Common myeloid progenitor, CD34-positive (primary cell): ENCODE data around the gene HS3ST5.

Source experiments
- CTCF ChIA-PET: fragments of 350-600 bp; sonication (Branson Sonifier 250); formaldehyde crosslinking; loops from one replicate; lab custom pipeline; 2021; ENCODE audit warnings: antibody characterized with exemption; lab: Charles Lee
- POLR2A ChIA-PET: fragments of 350-600 bp; sonication (Branson Sonifier 250); formaldehyde crosslinking; loops from one replicate; lab custom pipeline; 2021; ENCODE audit warnings: antibody characterized with exemption; lab: Charles Lee
- DNase-seq, 3 donors: peaks; one replicate each; pipeline versions ENCODE4 v3.0.0 to v3.0.0-alpha.2; 2013
- H3K27ac ChIP-seq, 2 experiments: 1 replicate in 1 of 2; 2 replicates in 1 of 2; pipeline ENCODE4 v1.7.0; 2013; ENCODE audit warnings: inconsistent platforms in 2 of 2, low read length in 2 of 2, mild to moderate bottlenecking in 2 of 2, low read depth in 1 of 2, moderate library complexity in 1 of 2; ENCODE audit not compliant: severe bottlenecking in 2 of 2, insufficient read depth in 1 of 2, poor library complexity in 1 of 2
- H3K27me3 ChIP-seq, 5 experiments: replicated peaks in 2 of 5; 1 replicate in 3 of 5; 2 replicates in 2 of 5; pipeline versions ENCODE4 v1.6.1 to v1.7.0; 2013; ENCODE audit warnings: low read length in 4 of 5, mild to moderate bottlenecking in 2 of 5, moderate library complexity in 2 of 5, inconsistent platforms in 1 of 5; ENCODE audit not compliant: insufficient read depth in 5 of 5, control insufficient read depth in 4 of 5
- H3K36me3 ChIP-seq, 4 experiments: 1 replicate in 2 of 4; 2 replicates in 2 of 4; pipeline versions ENCODE4 v1.6.1 to v1.7.0; 2013; ENCODE audit warnings: low read length in 3 of 4, control low read depth in 1 of 4, mild to moderate bottlenecking in 1 of 4; ENCODE audit not compliant: control insufficient read depth in 4 of 4, insufficient read depth in 4 of 4
- H3K4me1 ChIP-seq, 4 experiments: 1 replicate in 3 of 4; 2 replicates in 1 of 4; pipeline versions ENCODE4 v1.6.1 to v1.7.1; 2013; ENCODE audit warnings: low read length in 3 of 4, mild to moderate bottlenecking in 3 of 4, control low read depth in 1 of 4, inconsistent platforms in 1 of 4, moderate library complexity in 1 of 4; ENCODE audit not compliant: control insufficient read depth in 4 of 4, insufficient read depth in 4 of 4; ENCODE audit errors: control extremely low read depth in 1 of 4
- H3K4me3 ChIP-seq, 7 experiments: 1 replicate in 4 of 7; 2 replicates in 3 of 7; pipeline versions ENCODE4 v1.5.1 to v1.7.0; 2013; ENCODE audit warnings: mild to moderate bottlenecking in 7 of 7, low read length in 6 of 7, moderate library complexity in 6 of 7, inconsistent platforms in 2 of 7, low read depth in 2 of 7, control low read depth in 1 of 7; ENCODE audit not compliant: insufficient read depth in 4 of 7, control insufficient read depth in 1 of 7; ENCODE audit errors: extremely low read depth in 1 of 7
- H3K9me3 ChIP-seq, 5 experiments: 1 replicate in 4 of 5; 2 replicates in 1 of 5; pipeline versions ENCODE4 v1.6.1 to v1.7.1; 2013; ENCODE audit warnings: low read length in 4 of 5, mild to moderate bottlenecking in 2 of 5, inconsistent platforms in 1 of 5, low read depth in 1 of 5, moderate library complexity in 1 of 5; ENCODE audit not compliant: control insufficient read depth in 4 of 5, insufficient read depth in 2 of 5; ENCODE audit errors: control extremely low read depth in 1 of 5
- WGBS: methylation state at CpG from one replicate; pipeline ENCODE4 v1.1.5; 2013; ENCODE audit not compliant: insufficient coverage; 5-methylcytosine and 5-hydroxymethylcytosine counted together

HS3ST5 gene

GRCh38 chr6:114312931-114313330 is 29.9 kb downstream of the HS3ST5 start:
- CTCF ChIA-PET = no interaction called here
- DNase-seq = no peak
- WGBS = 94% methylated on average over 3 of the region's 4 CpGs
- H3K4me1 ChIP-seq = no peaks in the 10 kb centered on the region
- POLR2A ChIA-PET = no interaction called here
- peaks cover 0 to 2% (median 0%) of the 10 kb centered on the region in 5 experiments for H3K27me3 ChIP-seq
- no peak overlapping the region for H3K27ac ChIP-seq
- no peaks in the 10 kb centered on the region for H3K36me3 ChIP-seq
- no peak overlapping the region for H3K4me3 ChIP-seq
- no peaks in the 10 kb centered on the region for H3K9me3 ChIP-seq

DNA sequence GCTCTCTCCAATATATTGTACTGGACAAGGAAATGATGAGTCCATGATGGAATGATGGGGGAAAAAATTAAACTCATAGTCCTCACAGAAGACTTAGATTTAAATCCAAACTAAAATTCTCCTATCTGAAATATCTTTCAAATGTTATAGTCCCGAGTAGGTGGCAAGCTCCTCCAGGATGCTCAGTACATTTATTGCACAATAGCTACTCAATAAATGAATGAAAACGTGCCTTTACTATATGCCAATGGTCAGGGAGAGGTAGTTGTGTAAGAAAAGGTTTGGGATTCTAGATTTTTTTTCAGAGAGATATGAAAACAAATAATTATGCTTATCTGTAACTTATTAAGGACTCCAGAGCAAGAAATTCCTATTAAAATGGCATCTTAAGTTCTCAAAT is 32.8 kb downstream of the HS3ST5 start:
- ChIA-PET CTCF (no interaction called here), POLR2A (no interaction called here)
- WGBS = no CpG with 5 or more reads among the region's 2 CpGs
- Histone ChIP-seq H3K4me1 (no peaks in the 10 kb centered on the region), H3K9me3 (no peaks in the 10 kb centered on the region), H3K4me3 (no peak overlapping the region), H3K36me3 (no peaks in the 10 kb centered on the region), H3K27me3 (no peaks in the 10 kb centered on the region), H3K27ac (no peak overlapping the region)
- no peak for DNase-seq

DNA sequence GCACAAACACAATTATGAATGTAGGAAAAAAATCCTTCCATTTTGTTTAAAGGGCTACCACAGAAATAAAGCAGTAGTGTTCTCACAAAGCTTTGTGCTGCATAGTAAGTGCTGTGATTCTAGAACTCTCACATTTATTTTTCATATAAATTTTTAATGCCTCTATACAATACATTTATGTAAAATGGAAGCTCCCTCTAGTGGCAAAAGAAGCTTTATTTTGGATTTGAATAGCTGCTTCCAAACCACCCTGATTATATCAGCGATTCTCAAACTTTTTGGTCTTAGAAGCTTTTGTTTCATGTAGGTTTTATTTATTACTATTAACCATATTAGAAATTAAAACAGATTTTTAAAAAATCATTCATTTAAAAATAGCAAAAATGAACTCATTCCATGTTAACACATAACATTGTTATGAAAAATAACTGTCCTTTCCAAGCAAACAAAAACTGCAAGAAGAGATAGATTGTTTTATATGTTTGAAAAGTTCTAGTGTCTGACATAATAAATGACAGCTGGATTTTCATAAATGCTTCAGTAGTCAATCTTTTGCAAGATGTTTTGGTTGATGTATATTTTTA is 38.4 kb downstream of the HS3ST5 start:
- Histone ChIP-seq H3K27me3 (no peaks in the 10 kb centered on the region), H3K9me3 (no peaks in the 10 kb centered on the region), H3K4me1 (no peaks in the 10 kb centered on the region), H3K36me3 (no peaks in the 10 kb centered on the region), H3K4me3 (no peak overlapping the region), H3K27ac (no peak overlapping the region)
- ChIA-PET CTCF (interaction anchor here (1.1 kb wide), 1 partner anchor 65 kb away, joined by 3 read pairs; no protein-coding TSS in a partner anchor), POLR2A (no interaction called here)
- DNase-seq = peak; percentile 1 to 17 (median 3)
- no CpG with 5 or more reads among the region's 1 CpG for WGBS

DNA sequence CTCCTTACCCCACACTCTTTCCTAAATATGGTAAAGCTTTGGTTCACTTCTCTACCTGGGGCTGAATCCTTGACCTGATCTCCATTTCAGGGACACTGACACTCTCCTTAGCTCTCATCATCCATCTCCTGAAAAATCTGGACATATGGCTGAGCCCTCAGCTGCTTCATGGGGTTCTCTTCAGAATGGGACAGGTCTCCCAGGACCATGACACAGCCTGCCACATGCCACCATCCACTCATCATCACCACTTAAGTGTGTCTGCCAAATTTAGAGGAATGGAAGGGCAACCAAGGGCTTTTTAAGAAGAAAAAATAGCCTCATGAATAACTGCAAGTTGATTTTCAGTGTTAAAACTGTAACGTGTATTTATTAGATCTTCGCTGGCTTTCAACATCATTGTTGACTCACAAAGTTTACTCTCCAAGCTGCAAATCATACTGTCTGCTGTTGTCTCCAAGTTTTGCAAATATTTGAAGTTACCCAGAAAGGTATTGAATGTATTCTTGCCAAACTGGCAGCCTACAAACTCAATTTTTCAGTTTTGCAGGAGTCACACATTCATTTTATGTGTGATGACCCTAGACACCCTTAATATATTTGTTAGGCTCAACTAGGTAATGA is 41.1 kb downstream of the HS3ST5 start:
- ChIA-PET POLR2A (no interaction called here), CTCF (no interaction called here)
- no peaks in the 10 kb centered on the region for H3K36me3 ChIP-seq
- 100% methylated on average over 1 of the region's 2 CpGs for WGBS
- DNase-seq = no peak
- H3K27ac ChIP-seq = no peak overlapping the region
- no peaks in the 10 kb centered on the region for H3K9me3 ChIP-seq
- no peaks in the 10 kb centered on the region for H3K4me1 ChIP-seq
- no peak overlapping the region for H3K4me3 ChIP-seq
- H3K27me3 ChIP-seq = peaks cover 0 to under 1% (median 0%) of the 10 kb centered on the region in 5 experiments

DNA sequence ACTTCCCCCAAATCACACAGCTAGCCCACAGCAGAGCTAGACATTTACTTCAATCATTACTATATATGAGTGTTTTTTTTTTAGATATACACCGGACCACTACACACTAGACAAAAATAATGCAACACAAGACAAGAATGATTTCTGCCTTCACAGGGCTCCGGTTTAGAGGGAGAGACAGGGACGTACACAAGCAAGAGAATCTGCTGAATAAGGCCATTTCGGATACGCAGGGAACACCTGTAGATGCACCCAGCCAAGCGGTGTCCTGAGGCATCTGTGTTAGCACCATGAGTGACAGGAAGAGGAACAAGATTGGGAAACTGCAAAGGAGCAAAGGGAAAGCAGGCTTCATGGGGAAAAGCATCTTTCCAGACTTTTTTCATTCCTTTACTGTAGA is 45.7 kb downstream of the HS3ST5 start:
- CTCF ChIA-PET = no interaction called here
- Histone ChIP-seq H3K36me3 (no peaks in the 10 kb centered on the region), H3K4me1 (no peaks in the 10 kb centered on the region), H3K27me3 (peaks cover 0 to 2% (median 0%) of the 10 kb centered on the region in 5 experiments), H3K27ac (no peak overlapping the region), H3K9me3 (no peaks in the 10 kb centered on the region), H3K4me3 (no peak overlapping the region)
- POLR2A ChIA-PET = no interaction called here
- no peak for DNase-seq
- WGBS = 100% methylated on average over 5 of the region's 6 CpGs

DNA sequence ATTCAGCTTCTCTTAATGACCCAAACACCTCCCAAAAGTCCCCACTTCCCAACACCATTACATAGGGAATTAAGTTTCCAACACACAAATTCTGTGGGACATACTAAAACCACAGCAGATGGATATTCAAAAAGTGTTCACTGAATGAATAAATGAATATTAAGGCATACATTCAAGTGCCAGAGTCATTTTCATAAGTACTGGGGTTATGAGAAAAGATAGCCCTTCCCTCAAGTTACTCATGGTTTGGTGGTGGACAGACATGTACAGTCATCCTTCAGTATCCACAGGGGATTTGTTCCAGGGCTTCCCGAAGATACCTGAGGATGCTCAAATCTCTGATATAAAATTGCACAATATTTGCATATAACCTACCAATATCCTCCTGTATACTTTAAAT is 50.4 kb downstream of the HS3ST5 start:
- ChIA-PET POLR2A (no interaction called here), CTCF (no interaction called here)
- no CpG with 5 or more reads among the region's 1 CpG for WGBS
- Histone ChIP-seq H3K36me3 (no peaks in the 10 kb centered on the region), H3K4me3 (no peak overlapping the region), H3K27ac (no peak overlapping the region), H3K27me3 (peaks cover 0 to 2% (median 0%) of the 10 kb centered on the region in 5 experiments), H3K4me1 (no peaks in the 10 kb centered on the region), H3K9me3 (no peaks in the 10 kb centered on the region)
- DNase-seq = no peak

DNA sequence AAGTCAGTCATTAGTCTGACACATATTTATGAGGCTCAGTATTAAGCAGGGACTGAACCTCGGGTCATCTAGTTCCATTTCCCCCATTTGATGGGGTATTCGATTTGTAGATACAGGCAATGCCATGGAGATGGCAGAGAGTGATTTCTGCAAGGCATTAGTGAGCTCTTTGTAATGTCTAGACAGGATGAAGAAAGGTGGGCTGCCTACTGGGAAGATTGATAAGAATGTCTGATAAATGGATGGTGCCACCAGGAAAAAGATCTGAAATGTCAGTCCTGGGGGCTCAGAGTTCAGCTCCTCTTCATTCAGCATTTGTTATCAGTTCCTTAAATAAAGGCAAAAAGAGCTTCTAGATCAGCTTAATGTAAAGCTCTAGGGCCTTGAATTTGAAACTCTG is 51.4 kb downstream of the HS3ST5 start:
- H3K27ac ChIP-seq = no peak overlapping the region
- CTCF ChIA-PET = no interaction called here
- 83% methylated on average over 2 of the region's 2 CpGs for WGBS
- POLR2A ChIA-PET = interaction anchor here (0.6 kb wide), 1 partner anchor 522 kb away, joined by 4 read pairs; no protein-coding TSS in a partner anchor
- no peak overlapping the region for H3K4me3 ChIP-seq
- no peaks in the 10 kb centered on the region for H3K27me3 ChIP-seq
- H3K4me1 ChIP-seq = no peaks in the 10 kb centered on the region
- H3K9me3 ChIP-seq = no peaks in the 10 kb centered on the region
- no peaks in the 10 kb centered on the region for H3K36me3 ChIP-seq
- DNase-seq = no peak
